ENCODE measurements around the gene C2orf68. TPM values are rescaled to one million over a fixed set of nuclear protein-coding genes. Genes with fewer than 3 reads are reported as not detected.
A peak's percentile ranks its signal among the peaks of the same experiment; 100 is the strongest.

The C2orf68 gene
- total RNA-seq, 1 donor from 2014 or later: 36.3 TPM

GRCh38 chr2:85649201-85650190 is 37.6 kb upstream of the C2orf68 start:
- H3K27me3 Mint-ChIP-seq (ENCODE audit: insufficient read depth): no peaks in the 10 kb centered on the region
- peaks cover 50% of the 10 kb centered on the region for H3K36me3 Mint-ChIP-seq (ENCODE audit: low read depth)
- intact Hi-C loops (cut with micrococcal nuclease): no loop called here
- H3K27ac Mint-ChIP-seq: no peak overlapping the region
- H3K4me1 Mint-ChIP-seq (ENCODE audit: low read depth): peaks cover 6% of the 10 kb centered on the region
- no peak for DNase-seq (ENCODE audit: low spot score)
- H3K4me3 Mint-ChIP-seq: no peak overlapping the region
- no peaks in the 10 kb centered on the region for H3K9me3 Mint-ChIP-seq

- Mint-ChIP-seq H3K27me3 (ENCODE audit: insufficient read depth) (no peaks in the 10 kb centered on the region), H3K4me3 (no peak overlapping the region), H3K9me3 (no peaks in the 10 kb centered on the region), H3K36me3 (ENCODE audit: low read depth) (peaks cover 49% of the 10 kb centered on the region), H3K27ac (peak overlapping the region; percentile 22), H3K4me1 (ENCODE audit: low read depth) (peaks cover 6% of the 10 kb centered on the region)
- intact Hi-C loops (cut with micrococcal nuclease): no loop called here
- DNase-seq (ENCODE audit: low spot score): no peak
Measured at GRCh38 chr2:85648619-85649018, 36.8 kb upstream of the C2orf68 start.

- no peak for DNase-seq (ENCODE audit: low spot score)
- intact Hi-C loops (cut with micrococcal nuclease): no loop called here
- H3K4me1 Mint-ChIP-seq (ENCODE audit: low read depth): peaks cover 8% of the 10 kb centered on the region
- no peak overlapping the region for H3K4me3 Mint-ChIP-seq
- H3K27ac Mint-ChIP-seq: no peak overlapping the region
- H3K36me3 Mint-ChIP-seq (ENCODE audit: low read depth): peaks cover 47% of the 10 kb centered on the region
- H3K9me3 Mint-ChIP-seq: no peaks in the 10 kb centered on the region
- H3K27me3 Mint-ChIP-seq (ENCODE audit: insufficient read depth): no peaks in the 10 kb centered on the region
Measured at GRCh38 chr2:85647823-85648526, 36.1 kb upstream of the C2orf68 start.

GRCh38 chr2:85646166-85646565 is 34.3 kb upstream of the C2orf68 start:
- no peak overlapping the region for H3K27ac Mint-ChIP-seq
- no peaks in the 10 kb centered on the region for H3K27me3 Mint-ChIP-seq (ENCODE audit: insufficient read depth)
- intact Hi-C loops (cut with micrococcal nuclease): no loop called here
- H3K9me3 Mint-ChIP-seq: no peaks in the 10 kb centered on the region
- peaks cover 22% of the 10 kb centered on the region for H3K4me1 Mint-ChIP-seq (ENCODE audit: low read depth)
- DNase-seq (ENCODE audit: low spot score): no peak
- peaks cover 52% of the 10 kb centered on the region for H3K36me3 Mint-ChIP-seq (ENCODE audit: low read depth)
- no peak overlapping the region for H3K4me3 Mint-ChIP-seq

GRCh38 chr2:85644909-85645308 is 33.0 kb upstream of the C2orf68 start:
- Mint-ChIP-seq H3K4me1 (ENCODE audit: low read depth) (peaks cover 27% of the 10 kb centered on the region), H3K27ac (no peak overlapping the region), H3K4me3 (no peak overlapping the region), H3K9me3 (no peaks in the 10 kb centered on the region), H3K36me3 (ENCODE audit: low read depth) (peaks cover 59% of the 10 kb centered on the region), H3K27me3 (ENCODE audit: insufficient read depth) (no peaks in the 10 kb centered on the region)
- no peak for DNase-seq (ENCODE audit: low spot score)
- intact Hi-C loops (cut with micrococcal nuclease): no loop called here

- Mint-ChIP-seq H3K27ac (no peak overlapping the region), H3K36me3 (ENCODE audit: low read depth) (peaks cover 54% of the 10 kb centered on the region), H3K9me3 (no peaks in the 10 kb centered on the region), H3K4me3 (no peak overlapping the region), H3K27me3 (ENCODE audit: insufficient read depth) (no peaks in the 10 kb centered on the region), H3K4me1 (ENCODE audit: low read depth) (peaks cover 22% of the 10 kb centered on the region)
- intact Hi-C loops (cut with micrococcal nuclease): no loop called here
- DNase-seq (ENCODE audit: low spot score): no peak
Measured at GRCh38 chr2:85642725-85643124, 30.9 kb upstream of the C2orf68 start.

GRCh38 chr2:85635636-85636035 is 23.8 kb upstream of the C2orf68 start:
- Mint-ChIP-seq H3K36me3 (ENCODE audit: low read depth) (peaks cover 59% of the 10 kb centered on the region), H3K4me1 (ENCODE audit: low read depth) (peaks cover 6% of the 10 kb centered on the region), H3K9me3 (no peaks in the 10 kb centered on the region), H3K27ac (peak overlapping the region; percentile 24), H3K27me3 (ENCODE audit: insufficient read depth) (no peaks in the 10 kb centered on the region), H3K4me3 (no peak overlapping the region)
- intact Hi-C loops (cut with micrococcal nuclease): no loop called here
- no peak for DNase-seq (ENCODE audit: low spot score)

GRCh38 chr2:85635011-85635410 is 23.1 kb upstream of the C2orf68 start:
- Mint-ChIP-seq H3K4me3 (no peak overlapping the region), H3K9me3 (no peaks in the 10 kb centered on the region), H3K4me1 (ENCODE audit: low read depth) (peaks cover 12% of the 10 kb centered on the region), H3K36me3 (ENCODE audit: low read depth) (peaks cover 62% of the 10 kb centered on the region), H3K27me3 (ENCODE audit: insufficient read depth) (no peaks in the 10 kb centered on the region), H3K27ac (no peak overlapping the region)
- no peak for DNase-seq (ENCODE audit: low spot score)
- intact Hi-C loops (cut with micrococcal nuclease): no loop called here

- peaks cover 25% of the 10 kb centered on the region for H3K4me1 Mint-ChIP-seq (ENCODE audit: low read depth)
- H3K27ac Mint-ChIP-seq: no peak overlapping the region
- intact Hi-C loops (cut with micrococcal nuclease): no loop called here
- H3K36me3 Mint-ChIP-seq (ENCODE audit: low read depth): peaks cover 55% of the 10 kb centered on the region
- no peak for DNase-seq (ENCODE audit: low spot score)
- H3K9me3 Mint-ChIP-seq: no peaks in the 10 kb centered on the region
- H3K4me3 Mint-ChIP-seq: no peak overlapping the region
- H3K27me3 Mint-ChIP-seq (ENCODE audit: insufficient read depth): no peaks in the 10 kb centered on the region
Measured at GRCh38 chr2:85631316-85631715, 19.4 kb upstream of the C2orf68 start.

- DNase-seq (ENCODE audit: low spot score): no peak
- Mint-ChIP-seq H3K9me3 (no peaks in the 10 kb centered on the region), H3K27me3 (ENCODE audit: insufficient read depth) (no peaks in the 10 kb centered on the region), H3K27ac (peak overlapping the region; percentile 79), H3K4me1 (ENCODE audit: low read depth) (peaks cover 25% of the 10 kb centered on the region), H3K4me3 (peak overlapping the region; percentile 33), H3K36me3 (ENCODE audit: low read depth) (peaks cover 55% of the 10 kb centered on the region)
- intact Hi-C loops (cut with micrococcal nuclease): no loop called here
Measured at GRCh38 chr2:85628658-85629057, 16.8 kb upstream of the C2orf68 start.

GRCh38 chr2:85623991-85624390 is 12.1 kb upstream of the C2orf68 start:
- intact Hi-C loops (cut with micrococcal nuclease): no loop called here

GRCh38 chr2:85621338-85621737 is 9.5 kb upstream of the C2orf68 start:
- H3K27me3 Mint-ChIP-seq (ENCODE audit: insufficient read depth): no peaks in the 10 kb centered on the region
- H3K4me1 Mint-ChIP-seq (ENCODE audit: low read depth): peaks cover 14% of the 10 kb centered on the region
- intact Hi-C loops (cut with micrococcal nuclease): no loop called here
- peaks cover 43% of the 10 kb centered on the region for H3K36me3 Mint-ChIP-seq (ENCODE audit: low read depth)
- no peak overlapping the region for H3K4me3 Mint-ChIP-seq
- no peak for DNase-seq (ENCODE audit: low spot score)
- no peak overlapping the region for H3K27ac Mint-ChIP-seq
- H3K9me3 Mint-ChIP-seq: no peaks in the 10 kb centered on the region

More at GRCh38 chr2:85623991-85624390, 12.1 kb upstream of the C2orf68 start:
- no peaks in the 10 kb centered on the region for H3K27me3 Mint-ChIP-seq (ENCODE audit: insufficient read depth)
- H3K4me1 Mint-ChIP-seq (ENCODE audit: low read depth): peaks cover 18% of the 10 kb centered on the region
- H3K27ac Mint-ChIP-seq: no peak overlapping the region
- H3K4me3 Mint-ChIP-seq: no peak overlapping the region
- no peak for DNase-seq (ENCODE audit: low spot score)
- peaks cover 47% of the 10 kb centered on the region for H3K36me3 Mint-ChIP-seq (ENCODE audit: low read depth)
- H3K9me3 Mint-ChIP-seq: no peaks in the 10 kb centered on the region

- Mint-ChIP-seq H3K4me3 (no peak overlapping the region), H3K36me3 (ENCODE audit: low read depth) (peaks cover 34% of the 10 kb centered on the region), H3K9me3 (no peaks in the 10 kb centered on the region), H3K27ac (no peak overlapping the region), H3K27me3 (ENCODE audit: insufficient read depth) (no peaks in the 10 kb centered on the region), H3K4me1 (ENCODE audit: low read depth) (peaks cover 14% of the 10 kb centered on the region)
- DNase-seq (ENCODE audit: low spot score): no peak
- intact Hi-C loops (cut with micrococcal nuclease): loop anchor here (5.0 to 10.0 kb wide), 2 partner anchors 578 to 825 kb away; partner anchors contain the start of genes IMMT, KDM3A and MRPL35
Measured at GRCh38 chr2:85619617-85620016, 7.8 kb upstream of the C2orf68 start.
